Lower leg skin (tissue), 3 donors: ENCODE results near the gene SINHCAF.

Experiments
- CTCF ChIP-seq, 3 donors: fragments of 450-650 bp; IDR thresholded peaks; one replicate each; pipeline ENCODE4 v1.5.1; 2016; ENCODE audit warnings: antibody characterized with exemption in 3 of 3, mild to moderate bottlenecking in 3 of 3, moderate library complexity in 2 of 3
- POLR2A ChIP-seq, 2 donors: fragments of 450-650 bp; IDR thresholded peaks; one replicate each; pipeline ENCODE4 v1.6.1; 2016 to 2017; ENCODE audit warnings: antibody characterized with exemption in 2 of 2, mild to moderate bottlenecking in 1 of 2, moderate library complexity in 1 of 2

GRCh38 chr12:31303466-31303865 lies 22.5 kb downstream of the SINHCAF start:
- TF ChIP-seq POLR2A (IDR thresholded peaks at IDR 0.05) (no peak), CTCF (IDR thresholded peaks at IDR 0.05) (no peak)
